NK-92 (cell line): ENCODE measurements around the gene SCO2.

ENCODE experiments used
- DNase-seq: peaks from one replicate; lab custom pipeline; 2025; ENCODE audit not compliant: unreplicated experiment; lab: John Stamatoyannopoulos, UW

Gene SCO2

DNA sequence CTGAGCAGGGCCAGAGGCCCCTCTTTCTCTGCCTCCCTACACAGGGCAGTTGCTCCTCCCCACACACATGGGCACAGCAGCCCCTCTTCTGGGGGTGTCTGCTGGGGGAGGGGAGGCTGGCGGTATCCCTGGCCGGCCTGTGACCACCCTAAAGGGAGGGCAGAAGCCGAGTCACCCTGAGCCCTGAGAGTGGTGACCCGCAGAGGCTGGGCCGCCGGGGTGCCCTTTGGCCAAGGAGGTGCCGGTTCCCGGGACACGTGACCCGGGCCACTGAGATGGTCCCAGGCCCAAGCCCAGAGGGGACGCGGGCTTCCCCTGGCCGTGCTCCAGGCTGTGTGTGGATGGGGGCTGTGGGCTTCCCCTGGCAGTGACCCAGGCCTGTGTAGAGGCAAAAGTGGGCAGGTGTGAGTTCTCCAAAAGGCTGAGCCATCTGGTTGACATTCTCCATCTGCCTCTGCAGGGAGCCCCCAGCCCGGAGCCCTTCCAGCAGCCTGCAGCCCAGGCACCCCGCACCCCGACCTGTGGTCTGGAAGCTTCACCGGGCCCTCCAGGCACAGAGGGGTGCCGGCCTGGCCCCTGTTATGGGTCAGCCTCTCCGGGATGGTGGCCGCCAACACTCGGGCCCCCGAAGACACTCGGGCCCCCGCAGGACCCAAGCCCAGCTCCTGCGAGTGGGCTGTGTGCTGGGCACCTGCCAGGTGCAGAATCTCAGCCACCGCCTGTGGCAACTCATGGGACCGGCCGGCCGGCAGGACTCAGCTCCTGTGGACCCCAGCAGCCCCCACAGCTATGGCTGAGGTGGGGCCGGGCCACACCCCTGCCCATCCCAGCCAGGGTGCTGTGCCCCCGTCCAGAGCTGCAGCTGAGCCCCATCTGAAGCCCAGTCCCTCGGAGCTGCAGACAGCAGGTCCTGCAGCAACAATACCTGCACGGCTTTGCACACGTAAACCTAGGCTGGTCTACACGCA, 43.0 kb downstream of the SCO2 start:
- no peak for DNase-seq

DNA sequence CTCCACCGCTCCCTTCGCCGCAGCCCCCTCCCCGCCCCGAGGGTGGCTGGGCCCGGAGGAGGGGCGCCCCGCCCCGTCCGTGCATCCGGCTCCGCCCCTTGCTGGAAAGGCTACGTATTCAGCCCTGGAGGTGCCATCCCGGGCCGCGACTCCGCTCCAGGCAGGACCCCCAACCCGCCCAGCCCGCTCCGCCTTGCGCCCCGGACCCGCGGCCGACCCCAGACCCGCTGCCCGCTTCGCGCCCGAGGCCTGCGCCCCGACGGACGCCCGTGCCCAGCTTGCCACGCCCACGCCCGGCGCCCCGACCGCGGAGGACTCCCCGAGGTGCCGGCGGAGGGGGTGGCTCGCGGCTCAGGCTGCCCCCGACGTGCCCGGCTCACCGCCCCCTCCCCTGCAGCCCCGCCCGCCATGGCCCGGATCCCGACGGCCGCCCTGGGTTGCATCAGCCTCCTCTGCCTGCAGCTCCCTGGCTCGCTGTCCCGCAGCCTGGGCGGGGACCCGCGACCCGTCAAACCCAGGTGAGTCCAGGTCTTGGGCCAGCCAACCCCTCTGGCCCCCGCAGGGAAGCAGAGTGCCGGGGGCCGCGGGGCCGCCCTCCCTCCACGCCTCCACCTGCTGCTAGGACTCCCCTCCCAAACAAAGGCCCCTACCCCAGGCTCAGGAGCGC, 43.8 kb downstream of the SCO2 start, which contains the start of gene ADM2:
TSS of gene ADM2 (plus strand) at position 104 of the 667 bp plus-strand sequence. CDS start at position 409, 305 bp downstream.
- DNase-seq: no peak

- no peak for DNase-seq
These were observed 44.4 kb downstream of the SCO2 start for GRCh38 chr22:50481045-50481439.

- no peak for DNase-seq
These were observed 45.7 kb downstream of the SCO2 start for GRCh38 chr22:50479721-50480120.

GRCh38 chr22:50477923-50478322, 47.5 kb downstream of the SCO2 start:
- DNase-seq: no peak

DNA sequence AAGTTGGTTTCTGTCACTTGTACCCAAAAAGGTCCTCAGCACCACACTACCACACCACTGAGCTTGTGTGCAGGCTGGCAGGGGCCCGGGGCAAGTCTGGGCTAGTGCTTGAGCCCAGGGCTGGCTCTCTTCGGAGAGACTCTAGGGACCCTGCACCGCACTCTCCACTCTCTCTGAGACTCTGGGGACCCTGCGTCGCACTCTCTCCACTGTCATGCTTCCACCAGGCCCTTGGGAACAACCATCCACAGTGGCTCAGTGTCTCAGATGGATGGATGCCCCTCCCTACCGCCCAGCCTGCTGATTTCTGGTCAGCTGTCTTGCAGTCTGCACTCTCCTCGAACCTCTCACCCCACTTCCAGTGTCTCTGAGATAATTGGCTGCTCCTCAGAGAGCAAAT, 48.5 kb downstream of the SCO2 start:
- no peak for DNase-seq

GRCh38 chr22:50475652-50476002, 49.8 kb downstream of the SCO2 start:
- DNase-seq: no peak

DNA sequence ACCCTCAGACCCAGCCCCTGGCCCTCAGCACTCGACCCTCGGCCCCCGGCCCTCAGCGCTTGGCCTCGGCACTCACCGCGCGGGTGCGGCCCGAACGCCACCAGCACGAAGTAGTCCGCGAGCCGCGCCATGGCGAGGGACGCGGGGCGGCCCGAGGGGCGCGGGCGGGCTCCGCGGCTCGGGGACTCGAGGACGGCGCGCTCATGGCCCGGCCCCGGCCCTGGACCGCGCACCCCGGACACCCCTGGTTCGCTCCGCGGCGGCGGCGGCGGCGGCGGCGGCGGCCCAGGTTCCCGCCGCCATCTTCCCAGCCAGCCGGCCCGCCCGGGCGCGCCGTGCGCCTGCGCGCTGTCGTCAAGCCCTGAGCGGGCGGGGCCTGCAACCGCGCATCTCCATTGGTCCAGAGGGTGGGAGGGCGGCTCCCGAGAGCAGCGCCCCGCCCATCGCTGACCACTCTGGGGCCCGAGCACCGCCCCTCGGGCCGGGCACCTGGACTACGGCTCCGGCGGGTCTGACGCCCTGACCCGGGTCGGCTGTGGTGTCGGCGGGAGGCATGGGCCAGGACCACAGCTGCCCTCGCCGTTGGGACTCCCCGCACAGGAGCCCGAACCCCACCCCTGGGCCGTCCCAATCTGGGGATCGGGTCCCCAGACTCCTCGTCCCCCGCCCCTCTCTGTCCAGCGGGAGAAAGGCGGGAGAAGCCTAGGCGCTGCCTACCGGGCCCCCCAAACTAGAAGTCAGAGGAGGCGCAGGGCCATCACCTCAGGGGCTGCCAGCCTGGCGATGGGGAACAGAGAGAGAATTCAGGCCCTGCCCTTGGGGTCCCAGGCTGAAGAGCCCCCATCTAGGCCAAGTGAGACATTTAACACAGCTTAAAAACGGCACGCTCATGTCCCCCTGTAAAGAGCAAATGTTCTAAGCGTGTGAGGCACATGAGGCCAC, 50.4 kb downstream of the SCO2 start, which contains the start of gene SBF1:
TSS of gene SBF1 (minus strand) at position 326 of the 942 bp plus-strand sequence. CDS start at position 131, 195 bp downstream.
- no peak for DNase-seq

GRCh38 chr22:50473855-50474671, 51.3 kb downstream of the SCO2 start:
- no peak for DNase-seq
